ENCODE data around the gene MRPL55. TPM values are rescaled to one million over a fixed set of nuclear protein-coding genes. Genes with fewer than 3 reads are reported as not detected.

The MRPL55 gene
- total RNA-seq, 1 experiment from 2014 or later = 57.1 TPM

GRCh38 chr1:228097333-228098081, 11.6 kb downstream of the MRPL55 start:
- H3K4me3 ChIP-seq (replicated peaks in 1 of 2; ENCODE audit: low read depth in 1 of 2, low read length in 2 of 2) = no peak overlapping the region
- ChIA-PET POLR2A (interaction anchor here (1.4 kb wide), 1 partner anchor 14 kb away, joined by 3 read pairs; no protein-coding TSS in a partner anchor), CTCF (no interaction called here), RAD21 (ENCODE audit: low non-redundant PET in 1 of 2, low total read pairs in 2 of 2, uncharacterized antibody in 2 of 2, unreplicated experiment in 2 of 2) (no interaction called here)
- no peak overlapping the region for H3K27ac ChIP-seq (ENCODE audit: low read depth, low read length)
- DNase-seq (ENCODE audit: low read depth, low spot score) (no peak), ATAC-seq (no peak)
- no peak overlapping the region for H3K4me2 ChIP-seq (ENCODE audit: low read length)
- H3K9me2 ChIP-seq (ENCODE audit: insufficient read depth) = no peaks in the 10 kb centered on the region
- H4K20me1 ChIP-seq (ENCODE audit: insufficient read depth) = peaks cover 9% of the 10 kb centered on the region; the same call in 1 of the 2 replicates
- no peak overlapping the region for H3K9ac ChIP-seq (ENCODE audit: low read length)
- H3K4me1 ChIP-seq (ENCODE audit: control insufficient read depth in 1 of 2, insufficient read depth in 2 of 2, low read length in 2 of 2) = peaks cover 2 to 10% of the 10 kb centered on the region in 2 experiments; a peak in 3 of 4 replicates
- peaks cover 15 to 57% of the 10 kb centered on the region in 2 experiments for H3K36me3 ChIP-seq (ENCODE audit: control insufficient read depth in 1 of 2, insufficient read depth in 2 of 2, low read length in 2 of 2)
- TF ChIP-seq SRF (IDR thresholded peaks at IDR 0.05; ENCODE audit: low read depth) (no peak), POLR2AphosphoS5 (IDR thresholded peaks at IDR 0.05; ENCODE audit: low read depth, low read length) (0 out of 2 replicates have a peak, but pooled peaks have one; percentile 18)
- peaks cover 10 to 15% of the 10 kb centered on the region in 2 experiments; a peak in 2 of 4 replicates for H3K9me3 ChIP-seq (ENCODE audit: control insufficient read depth in 1 of 2, insufficient read depth in 1 of 2, low read depth in 1 of 2, low read length in 2 of 2)
- H3K27me3 ChIP-seq (ENCODE audit: insufficient read depth, low read length) = no peaks in the 10 kb centered on the region
- peaks cover 95% of the 10 kb centered on the region for H3K79me2 ChIP-seq (ENCODE audit: insufficient read depth, low read length)
- intact Hi-C loops (cut with micrococcal nuclease) = no loop called here
- no peak overlapping the region for H2AFZ ChIP-seq (ENCODE audit: low read depth, low read length, poor library complexity, severe bottlenecking)
- BruUV-seq (replicated peaks) = no TSS peak

- Histone ChIP-seq H3K27me3 (ENCODE audit: insufficient read depth, low read length) (no peaks in the 10 kb centered on the region), H4K20me1 (ENCODE audit: insufficient read depth) (peaks cover 17% of the 10 kb centered on the region; the same call in 1 of the 2 replicates), H3K4me1 (ENCODE audit: control insufficient read depth in 1 of 2, insufficient read depth in 2 of 2, low read length in 2 of 2) (peaks cover 2 to 5% of the 10 kb centered on the region in 2 experiments; a peak in 3 of 4 replicates), H3K4me3 (replicated peaks in 1 of 2; ENCODE audit: low read depth in 1 of 2, low read length in 2 of 2) (no peak overlapping the region), H3K9me2 (ENCODE audit: insufficient read depth) (no peaks in the 10 kb centered on the region), H3K4me2 (ENCODE audit: low read length) (no peak overlapping the region), H3K27ac (ENCODE audit: low read depth, low read length) (no peak overlapping the region), H3K9me3 (ENCODE audit: control insufficient read depth in 1 of 2, insufficient read depth in 1 of 2, low read depth in 1 of 2, low read length in 2 of 2) (peaks cover 10 to 19% of the 10 kb centered on the region in 2 experiments; a peak in 2 of 4 replicates), H3K9ac (ENCODE audit: low read length) (no peak overlapping the region), H3K79me2 (ENCODE audit: insufficient read depth, low read length) (peaks cover 95% of the 10 kb centered on the region), H2AFZ (ENCODE audit: low read depth, low read length, poor library complexity, severe bottlenecking) (no peak overlapping the region), H3K36me3 (ENCODE audit: control insufficient read depth in 1 of 2, insufficient read depth in 2 of 2, low read length in 2 of 2) (peaks cover 15 to 62% of the 10 kb centered on the region in 2 experiments)
- ChIA-PET CTCF (no interaction called here), POLR2A (no interaction called here), RAD21 (ENCODE audit: low non-redundant PET in 1 of 2, low total read pairs in 2 of 2, uncharacterized antibody in 2 of 2, unreplicated experiment in 2 of 2) (no interaction called here)
- DNase-seq (ENCODE audit: low read depth, low spot score) (no peak), ATAC-seq (no peak)
- TF ChIP-seq SIN3A (IDR thresholded peaks at IDR 0.05; ENCODE audit: low read depth) = no peak
- no peak for TF ChIP-seq ZNF274 (IDR thresholded peaks at IDR 0.05; ENCODE audit: low read depth, low read length)
- no peak for TF ChIP-seq POLR2A (IDR thresholded peaks at IDR 0.05; ENCODE audit: borderline replicate concordance, extremely low read depth, insufficient read depth, insufficient read length)
- TF ChIP-seq CTCF (IDR thresholded peaks at IDR 0.05 in 2 of 3, conservative IDR thresholded peaks at IDR 0.05 in 1 of 3; ENCODE audit: borderline replicate concordance in 1 of 3, insufficient read depth in 1 of 3, low read depth in 2 of 3, low read length in 2 of 3) = no peak
- TF ChIP-seq SP1 (IDR thresholded peaks at IDR 0.05; ENCODE audit: low read depth) = no peak
- TF ChIP-seq ELF1 (IDR thresholded peaks at IDR 0.05; ENCODE audit: borderline replicate concordance, low read depth) = no peak
- no TSS peak for BruUV-seq (replicated peaks)
- intact Hi-C loops (cut with micrococcal nuclease) = no loop called here
Observed at GRCh38 chr1:228096416-228097332, 12.4 kb downstream of the MRPL55 start.

Measured in HCT116 (cell line).